PFSK-1 (cell line): Measurements from ENCODE around the gene APP.

Experiments
- TAF1 ChIP-seq: IDR thresholded peaks from 2 replicates; pipeline ENCODE4 v1.6.1; 2012; ENCODE audit warnings: low read length, control low read depth, borderline replicate concordance; ENCODE audit not compliant: insufficient read depth
- TF ChIP-seq, protein P1 (sequence below), 2 experiments: IDR thresholded peaks; 2 replicates each; pipeline versions ENCODE4 v1.6.1 to v1.8.0; 2011 to 2012; ENCODE audit warnings: low read depth in 2 of 2, low read length in 2 of 2, control low read depth in 1 of 2, inconsistent platforms in 1 of 2, mild to moderate bottlenecking in 1 of 2, moderate library complexity in 1 of 2; ENCODE audit not compliant: insufficient read depth in 1 of 2

- TF ChIP-seq TAF1 = no peak
- TF ChIP-seq, protein P1, sequence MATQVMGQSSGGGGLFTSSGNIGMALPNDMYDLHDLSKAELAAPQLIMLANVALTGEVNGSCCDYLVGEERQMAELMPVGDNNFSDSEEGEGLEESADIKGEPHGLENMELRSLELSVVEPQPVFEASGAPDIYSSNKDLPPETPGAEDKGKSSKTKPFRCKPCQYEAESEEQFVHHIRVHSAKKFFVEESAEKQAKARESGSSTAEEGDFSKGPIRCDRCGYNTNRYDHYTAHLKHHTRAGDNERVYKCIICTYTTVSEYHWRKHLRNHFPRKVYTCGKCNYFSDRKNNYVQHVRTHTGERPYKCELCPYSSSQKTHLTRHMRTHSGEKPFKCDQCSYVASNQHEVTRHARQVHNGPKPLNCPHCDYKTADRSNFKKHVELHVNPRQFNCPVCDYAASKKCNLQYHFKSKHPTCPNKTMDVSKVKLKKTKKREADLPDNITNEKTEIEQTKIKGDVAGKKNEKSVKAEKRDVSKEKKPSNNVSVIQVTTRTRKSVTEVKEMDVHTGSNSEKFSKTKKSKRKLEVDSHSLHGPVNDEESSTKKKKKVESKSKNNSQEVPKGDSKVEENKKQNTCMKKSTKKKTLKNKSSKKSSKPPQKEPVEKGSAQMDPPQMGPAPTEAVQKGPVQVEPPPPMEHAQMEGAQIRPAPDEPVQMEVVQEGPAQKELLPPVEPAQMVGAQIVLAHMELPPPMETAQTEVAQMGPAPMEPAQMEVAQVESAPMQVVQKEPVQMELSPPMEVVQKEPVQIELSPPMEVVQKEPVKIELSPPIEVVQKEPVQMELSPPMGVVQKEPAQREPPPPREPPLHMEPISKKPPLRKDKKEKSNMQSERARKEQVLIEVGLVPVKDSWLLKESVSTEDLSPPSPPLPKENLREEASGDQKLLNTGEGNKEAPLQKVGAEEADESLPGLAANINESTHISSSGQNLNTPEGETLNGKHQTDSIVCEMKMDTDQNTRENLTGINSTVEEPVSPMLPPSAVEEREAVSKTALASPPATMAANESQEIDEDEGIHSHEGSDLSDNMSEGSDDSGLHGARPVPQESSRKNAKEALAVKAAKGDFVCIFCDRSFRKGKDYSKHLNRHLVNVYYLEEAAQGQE (IDR thresholded peaks at IDR 0.05; ENCODE audit: insufficient read depth in 1 of 2, low read depth in 2 of 2, low read length in 2 of 2) = no peak
These were observed 210.2 kb downstream of the APP start for GRCh38 chr21:25960402-25960801.
